Breast epithelium (tissue), 4 donors: ENCODE results near the gene FBXL15. TPM values are rescaled to one million over a fixed set of nuclear protein-coding genes. Genes with fewer than 3 reads are reported as not detected.

Experiments
- DNase-seq, 2 donors: peaks; one replicate each; pipeline ENCODE4 v3.0.0-alpha.2; 2019; ENCODE audit warnings: low spot score in 2 of 2
- H3K27ac ChIP-seq, 2 donors: fragments of 200-600 bp; sonication (generic) in 1 of 2; one replicate each; pipeline ENCODE4 v1.5.1; 2016 to 2019; ENCODE audit warnings: mild to moderate bottlenecking in 1 of 2
- H3K27me3 ChIP-seq, 2 donors: fragments of 200-600 bp; sonication (generic) in 1 of 2; one replicate each; pipeline versions ENCODE4 v1.5.1 to v1.6.0; 2017 to 2019; ENCODE audit warnings: control low read depth in 1 of 2, mild to moderate bottlenecking in 1 of 2
- H3K36me3 ChIP-seq: fragments of 200-600 bp; one replicate; pipeline ENCODE4 v1.5.1; 2019
- H3K4me1 ChIP-seq, 2 donors: fragments of 200-600 bp; sonication (generic); one replicate each; pipeline ENCODE4 v1.5.1; 2016 to 2019; ENCODE audit warnings: control low read depth in 1 of 2
- H3K4me3 ChIP-seq, 3 donors: fragments of 200-600 bp; sonication (generic); 1 replicate in 2 of 3; 2 replicates in 1 of 3; pipeline ENCODE4 v1.5.1; 2016 to 2019; ENCODE audit warnings: mild to moderate bottlenecking in 3 of 3, moderate library complexity in 2 of 3
- H3K9me3 ChIP-seq, 2 donors: fragments of 200-600 bp; sonication (generic) in 1 of 2; one replicate each; pipeline ENCODE4 v1.5.1; 2016 to 2019; ENCODE audit warnings: control low read depth in 1 of 2
- CTCF ChIP-seq, 3 donors: fragments of 450-650 bp; IDR thresholded peaks; one replicate each; pipeline ENCODE4 v1.5.1; 2016 to 2017; ENCODE audit warnings: antibody characterized with exemption in 3 of 3, mild to moderate bottlenecking in 3 of 3, moderate library complexity in 3 of 3
- POLR2A ChIP-seq: fragments of 450-650 bp; IDR thresholded peaks from one replicate; pipeline ENCODE4 v1.6.1; 2016; ENCODE audit warnings: antibody characterized with exemption, mild to moderate bottlenecking, moderate library complexity
- POLR2AphosphoS5 ChIP-seq, 3 donors: sonication (generic); formaldehyde crosslinking; IDR thresholded peaks; one replicate each; pipeline ENCODE4 v1.6.1; 2017; ENCODE audit warnings: antibody characterized with exemption in 3 of 3
- intact Hi-C: fragments of 100-400 bp; cut with DNase I; formaldehyde crosslinking; loops from one replicate; pipeline ENCODE4 v1.15.1; 2023; ENCODE audit warnings: low total_unique reads
- total RNA-seq, 3 donors: library from RNA; depleted of rRNA; stranded (reverse); fragments of >200 nt; gene quantifications; one replicate each; pipeline ENCODE4 v1.1.0, GENCODE V29; 2016

FBXL15 gene
- total RNA-seq, 3 donors from 2014 or later, result 16.8 to 24.8 (median 21.0) TPM

DNA sequence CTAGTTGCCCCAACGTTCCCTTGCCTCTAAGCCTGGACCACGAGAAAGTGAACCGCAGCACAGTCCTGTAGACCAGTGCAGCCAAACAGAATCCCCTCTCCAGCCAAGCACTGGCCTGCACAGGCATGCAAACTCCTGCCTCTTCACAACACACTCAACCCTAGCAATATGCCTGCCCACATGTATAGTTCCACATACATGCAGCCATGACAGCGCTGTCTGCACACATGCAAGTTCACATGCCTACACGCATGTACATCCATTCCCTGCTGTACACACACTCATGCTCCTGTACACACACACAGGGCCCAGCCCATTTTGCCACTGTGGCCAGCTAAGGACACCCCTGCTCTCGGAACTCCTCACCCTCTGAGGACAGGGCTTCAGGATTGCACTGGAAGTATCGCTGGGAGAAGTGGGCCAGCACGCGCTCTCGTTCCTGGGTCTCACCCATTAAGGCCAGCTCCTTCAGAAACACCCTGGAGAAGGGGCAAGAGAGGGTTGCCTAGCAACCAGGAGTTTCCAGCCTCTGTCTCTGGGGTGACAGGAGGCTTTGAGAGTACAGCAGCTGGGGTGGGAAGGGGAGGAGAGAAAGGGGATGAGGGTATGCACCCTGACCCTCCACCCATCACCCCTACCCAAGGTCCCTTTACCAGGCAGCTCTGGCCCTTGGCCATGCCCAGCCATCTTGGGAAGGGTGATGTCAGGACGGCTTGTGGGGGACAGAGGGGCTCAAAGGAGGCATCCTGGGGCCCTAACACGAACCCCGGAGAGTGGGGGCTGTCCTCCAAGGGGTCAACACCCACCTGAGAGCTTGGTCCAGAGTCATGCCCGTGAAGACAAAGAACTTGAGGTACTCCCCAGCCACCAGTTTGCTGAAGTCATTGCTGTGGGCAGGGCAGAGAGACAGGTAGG is 9.0 kb upstream of the FBXL15 start:
- no peaks in the 10 kb centered on the region for H3K4me1 ChIP-seq
- DNase-seq, result no peak
- no peak overlapping the region for H3K4me3 ChIP-seq
- H3K27me3 ChIP-seq, result peaks cover 2 to 78% of the 10 kb centered on the region in 2 donors
- H3K27ac ChIP-seq, result no peak overlapping the region
- TF ChIP-seq POLR2AphosphoS5 (IDR thresholded peaks at IDR 0.05) (no peak), CTCF (IDR thresholded peaks at IDR 0.05) (no peak), POLR2A (no peak)
- H3K36me3 ChIP-seq, result no peaks in the 10 kb centered on the region
- intact Hi-C loops, result no loop called here
- H3K9me3 ChIP-seq, result no peaks in the 10 kb centered on the region

DNA sequence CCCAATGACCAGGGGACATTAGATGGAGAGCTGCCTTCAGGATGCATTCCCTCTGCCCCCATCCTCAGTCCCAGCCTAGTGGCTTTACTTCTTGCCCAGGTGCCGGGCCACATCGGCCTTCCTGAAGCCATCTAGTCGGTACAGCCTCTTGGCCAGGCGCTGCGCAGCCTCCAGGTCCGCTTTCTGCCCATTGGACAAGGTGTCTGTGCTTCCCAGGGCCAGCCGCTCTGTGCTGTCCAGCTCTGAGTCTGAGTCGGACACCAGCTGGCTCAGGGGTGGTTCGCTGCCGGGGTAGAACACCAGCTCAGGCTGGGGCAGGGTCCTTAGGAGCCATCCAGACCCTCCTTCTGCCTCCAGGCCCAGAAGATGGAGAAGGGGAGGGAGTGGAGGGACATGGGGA is 8.3 kb upstream of the FBXL15 start:
- Histone ChIP-seq H3K36me3 (no peaks in the 10 kb centered on the region), H3K27me3 (peaks cover 2 to 84% of the 10 kb centered on the region in 2 donors), H3K4me3 (no peak overlapping the region), H3K27ac (no peak overlapping the region), H3K4me1 (no peaks in the 10 kb centered on the region), H3K9me3 (no peaks in the 10 kb centered on the region)
- intact Hi-C loops, result no loop called here
- no peak for DNase-seq
- no peak for TF ChIP-seq POLR2A

DNA sequence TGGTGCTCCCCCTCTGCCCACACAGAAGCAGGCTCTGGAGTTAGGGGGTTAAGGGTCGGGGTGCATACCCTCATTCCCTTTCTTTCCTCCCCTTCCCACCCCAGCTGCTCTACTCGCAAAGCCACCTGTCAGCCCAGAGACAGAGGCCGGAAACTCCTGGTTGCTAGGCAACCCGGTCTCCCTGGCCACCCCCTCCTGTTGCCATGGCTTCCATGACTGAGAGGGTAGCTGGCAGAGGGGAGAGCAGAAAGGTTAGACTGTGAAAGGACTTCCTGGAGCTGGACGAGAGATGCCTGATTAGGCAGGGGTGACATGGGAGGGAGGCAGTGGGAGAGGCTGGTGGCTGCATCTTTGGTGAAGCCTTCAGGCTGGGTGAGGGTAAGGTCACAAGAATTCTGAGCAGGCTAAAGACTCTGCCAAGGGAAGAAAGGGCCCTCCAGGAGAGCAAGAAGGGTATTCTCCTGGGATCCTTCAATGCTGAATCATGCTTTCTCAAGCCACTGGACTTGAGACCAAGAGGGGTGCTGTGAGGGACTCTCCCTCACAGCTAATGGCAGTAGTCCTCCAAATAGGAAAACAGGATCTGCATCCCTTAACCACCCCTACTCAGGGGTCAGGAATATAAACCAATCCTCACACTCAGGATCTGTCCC is 7.5 kb upstream of the FBXL15 start:
- intact Hi-C loops, result no loop called here
- DNase-seq, result no peak
- no peaks in the 10 kb centered on the region for H3K9me3 ChIP-seq
- TF ChIP-seq POLR2A (no peak), POLR2AphosphoS5 (IDR thresholded peaks at IDR 0.05) (no peak), CTCF (IDR thresholded peaks at IDR 0.05) (no peak)
- no peaks in the 10 kb centered on the region for H3K4me1 ChIP-seq
- H3K4me3 ChIP-seq, result no peak overlapping the region
- H3K27ac ChIP-seq, result no peak overlapping the region
- peaks cover 2 to 83% of the 10 kb centered on the region in 2 donors for H3K27me3 ChIP-seq
- H3K36me3 ChIP-seq, result no peaks in the 10 kb centered on the region

GRCh38 chr10:102413806-102414561 is 6.7 kb upstream of the FBXL15 start:
- intact Hi-C loops, result no loop called here
- no peaks in the 10 kb centered on the region for H3K9me3 ChIP-seq
- peaks cover 2 to 86% of the 10 kb centered on the region in 2 donors for H3K27me3 ChIP-seq
- H3K27ac ChIP-seq, result no peak overlapping the region
- DNase-seq, result no peak
- H3K4me3 ChIP-seq, result no peak overlapping the region
- TF ChIP-seq POLR2AphosphoS5 (IDR thresholded peaks at IDR 0.05) (no peak), CTCF (IDR thresholded peaks at IDR 0.05) (no peak), POLR2A (no peak)
- H3K4me1 ChIP-seq, result no peaks in the 10 kb centered on the region
- H3K36me3 ChIP-seq, result no peaks in the 10 kb centered on the region

GRCh38 chr10:102414749-102415148 is 5.9 kb upstream of the FBXL15 start:
- Histone ChIP-seq H3K4me3 (no peak overlapping the region), H3K4me1 (peaks cover 0 to 2% of the 10 kb centered on the region in 2 donors), H3K27me3 (peaks cover 0 to 80% of the 10 kb centered on the region in 2 donors), H3K36me3 (no peaks in the 10 kb centered on the region), H3K27ac (no peak overlapping the region), H3K9me3 (no peaks in the 10 kb centered on the region)
- no peak for DNase-seq
- intact Hi-C loops, result no loop called here
- no peak for TF ChIP-seq POLR2AphosphoS5 (IDR thresholded peaks at IDR 0.05)
- no peak for TF ChIP-seq POLR2A
- TF ChIP-seq CTCF (IDR thresholded peaks at IDR 0.05), result no peak
